Loucy (cell line): ENCODE measurements around the gene TNFSF12.

ENCODE experiments used
- H2AFZ ChIP-seq: fragments of 200-600 bp; sonication (generic); 2 replicates; pipeline ENCODE4 v1.6.0; 2016; ENCODE audit warnings: antibody characterized with exemption, mild to moderate bottlenecking, low read length, moderate library complexity
- H3F3A ChIP-seq: fragments of 200-600 bp; 2 replicates; pipeline ENCODE4 v1.6.0; 2016; ENCODE audit warnings: antibody characterized with exemption, low read depth, mild to moderate bottlenecking
- H3K27me3 ChIP-seq: fragments of 200-600 bp; sonication (generic); 2 replicates; pipeline ENCODE4 v1.6.1; 2014; ENCODE audit warnings: low read length, mild to moderate bottlenecking; ENCODE audit not compliant: insufficient read depth, poor library complexity, severe bottlenecking
- H3K36me3 ChIP-seq: fragments of 200-600 bp; sonication (generic); 2 replicates; pipeline ENCODE4 v1.6.1; 2016; ENCODE audit warnings: low read length; ENCODE audit not compliant: insufficient read depth
- H3K4me1 ChIP-seq: fragments of 200-600 bp; sonication (generic); 2 replicates; pipeline ENCODE4 v1.5.1; 2014; ENCODE audit warnings: low read length, mild to moderate bottlenecking; ENCODE audit not compliant: insufficient read depth, poor library complexity, severe bottlenecking
- H3K4me2 ChIP-seq: fragments of 200-600 bp; sonication (generic); 2 replicates; pipeline ENCODE4 v1.6.0; 2014; ENCODE audit warnings: antibody characterized with exemption, low read length, low read depth, mild to moderate bottlenecking; ENCODE audit not compliant: poor library complexity, severe bottlenecking
- H3K4me3 ChIP-seq: fragments of 200-600 bp; sonication (generic); 2 replicates; pipeline ENCODE4 v1.5.1; 2014; ENCODE audit warnings: low read length, mild to moderate bottlenecking, mixed read lengths; ENCODE audit not compliant: poor library complexity, severe bottlenecking
- H3K79me2 ChIP-seq: fragments of 200-600 bp; sonication (generic); 2 replicates; pipeline ENCODE4 v1.6.1; 2014; ENCODE audit warnings: low read length; ENCODE audit not compliant: insufficient read depth
- H3K9ac ChIP-seq: fragments of 200-600 bp; sonication (generic); 2 replicates; pipeline ENCODE4 v1.6.0; 2014; ENCODE audit warnings: mild to moderate bottlenecking, low read depth, low read length, moderate library complexity; ENCODE audit not compliant: poor library complexity, severe bottlenecking
- H3K9me2 ChIP-seq: fragments of 200-600 bp; sonication (generic); replicated peaks from 2 replicates; pipeline ENCODE4 v1.6.1; 2016; ENCODE audit warnings: low read depth, low read length, mixed read lengths
- H3K9me3 ChIP-seq: fragments of 200-600 bp; sonication (generic); 2 replicates; pipeline ENCODE4 v1.6.1; 2014; ENCODE audit warnings: mild to moderate bottlenecking, antibody characterized with exemption, low read length, low read depth; ENCODE audit not compliant: insufficient read depth
- H4K20me1 ChIP-seq: fragments of 200-600 bp; sonication (generic); 2 replicates; pipeline ENCODE4 v1.6.0; 2014; ENCODE audit warnings: antibody characterized with exemption, low read length, mild to moderate bottlenecking; ENCODE audit not compliant: insufficient read depth, poor library complexity, severe bottlenecking
- EZH2phosphoT487 ChIP-seq: fragments of 200-600 bp; IDR thresholded peaks from 2 replicates; pipeline ENCODE4 v1.6.1; 2018; ENCODE audit warnings: antibody characterized with exemption, mild to moderate bottlenecking, moderate library complexity, borderline replicate concordance
- TF ChIP-seq, protein P1 (sequence below): fragments of 200-600 bp; sonication (generic); conservative IDR thresholded peaks from 2 replicates; pipeline ENCODE4 v1.5.1; 2014; ENCODE audit warnings: mild to moderate bottlenecking, antibody characterized with exemption, low read length

TNFSF12 gene

DNA sequence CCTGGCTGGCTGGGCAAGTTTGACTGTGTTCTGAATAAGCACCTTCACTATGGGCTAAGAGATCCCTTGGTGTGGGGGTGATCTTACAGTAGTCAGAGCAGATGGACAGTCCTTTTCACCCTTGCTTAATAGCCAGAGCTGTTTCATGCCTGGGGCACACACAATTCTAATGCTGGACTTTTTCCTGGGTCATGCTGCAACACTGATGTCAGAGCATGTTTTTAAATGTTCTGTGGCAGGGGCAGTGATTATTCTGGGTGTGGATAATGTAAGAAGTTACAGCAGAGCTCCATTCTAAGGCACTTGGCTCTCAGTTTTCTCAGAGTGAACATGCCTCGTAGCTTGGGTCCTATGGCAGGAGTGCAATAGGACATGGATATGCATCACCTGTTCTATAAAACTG lies 26.6 kb downstream of the TNFSF12 start:
- Histone ChIP-seq H3F3A (peaks cover 27% of the 10 kb centered on the region), H3K4me3 (peak overlapping the region; percentile 98), H3K79me2 (peaks cover 70% of the 10 kb centered on the region), H3K4me1 (peaks cover 40% of the 10 kb centered on the region), H2AFZ (no peak overlapping the region), H3K27me3 (peaks cover 7% of the 10 kb centered on the region), H3K9me3 (no peaks in the 10 kb centered on the region), H4K20me1 (peaks cover 67% of the 10 kb centered on the region), H3K4me2 (peak overlapping the region; percentile 75), H3K9ac (peak overlapping the region; percentile 100), H3K9me2 (no peaks in the 10 kb centered on the region), H3K36me3 (peaks cover 76% of the 10 kb centered on the region)
- TF ChIP-seq EZH2phosphoT487, result no peak

DNA sequence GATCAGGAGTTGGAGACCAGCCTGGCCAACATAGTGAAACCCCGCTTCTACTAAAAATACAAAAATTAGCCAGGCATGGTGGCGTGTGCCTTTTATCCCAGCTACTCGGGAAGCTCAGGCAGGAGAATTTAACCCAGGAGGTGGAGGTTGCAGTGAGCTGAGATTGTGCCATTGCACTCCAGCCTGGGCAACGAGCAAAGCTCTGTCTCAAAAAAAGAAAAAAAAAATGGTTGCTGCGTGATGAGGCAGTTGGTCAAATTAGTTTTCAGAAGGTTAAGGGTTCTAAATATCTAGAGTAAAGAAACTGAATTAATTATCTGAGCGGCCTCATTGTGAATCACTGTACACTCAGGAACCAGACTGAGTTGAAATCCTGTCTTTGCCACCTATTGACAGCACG lies 27.1 kb downstream of the TNFSF12 start:
- Histone ChIP-seq H3K79me2 (peaks cover 75% of the 10 kb centered on the region), H3K36me3 (peaks cover 76% of the 10 kb centered on the region), H3K4me1 (peaks cover 40% of the 10 kb centered on the region), H3K9me2 (no peaks in the 10 kb centered on the region), H3F3A (peaks cover 27% of the 10 kb centered on the region), H3K27me3 (peaks cover 7% of the 10 kb centered on the region), H2AFZ (no peak overlapping the region), H4K20me1 (peaks cover 67% of the 10 kb centered on the region), H3K4me2 (peak overlapping the region; percentile 75), H3K9ac (no peak overlapping the region), H3K9me3 (no peaks in the 10 kb centered on the region), H3K4me3 (peak overlapping the region; percentile 98)
- TF ChIP-seq EZH2phosphoT487, result no peak

DNA sequence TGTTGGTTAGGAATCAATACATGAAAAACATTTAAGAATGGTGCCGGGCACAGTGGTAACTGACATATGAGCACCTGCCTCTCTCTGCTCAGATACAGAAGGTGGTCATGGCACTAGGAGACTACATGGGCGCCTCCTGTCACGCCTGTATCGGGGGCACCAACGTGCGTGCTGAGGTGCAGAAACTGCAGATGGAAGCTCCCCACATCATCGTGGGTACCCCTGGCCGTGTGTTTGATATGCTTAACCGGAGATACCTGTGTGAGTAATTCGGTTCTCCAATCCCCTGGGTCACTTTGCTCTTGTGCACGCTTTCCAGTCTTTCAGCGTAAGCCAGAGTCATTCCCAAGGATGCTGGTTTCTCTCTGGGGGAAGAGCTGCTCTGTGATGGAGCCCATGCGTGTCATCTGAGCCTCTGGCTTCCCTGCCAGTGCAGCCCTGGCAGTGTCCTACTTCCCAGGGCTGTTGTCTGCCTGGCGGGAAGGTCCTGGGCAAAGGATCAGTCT lies 27.6 kb downstream of the TNFSF12 start:
- Histone ChIP-seq H3K79me2 (peaks cover 75% of the 10 kb centered on the region), H3K9me3 (no peaks in the 10 kb centered on the region), H4K20me1 (peaks cover 67% of the 10 kb centered on the region), H3K27me3 (peaks cover 7% of the 10 kb centered on the region), H3F3A (peaks cover 27% of the 10 kb centered on the region), H3K4me1 (peaks cover 36% of the 10 kb centered on the region), H3K9ac (no peak overlapping the region), H3K36me3 (peaks cover 73% of the 10 kb centered on the region), H3K4me3 (peak overlapping the region; percentile 98), H3K4me2 (peak overlapping the region; percentile 75), H2AFZ (no peak overlapping the region), H3K9me2 (no peaks in the 10 kb centered on the region)
- TF ChIP-seq, protein P1, sequence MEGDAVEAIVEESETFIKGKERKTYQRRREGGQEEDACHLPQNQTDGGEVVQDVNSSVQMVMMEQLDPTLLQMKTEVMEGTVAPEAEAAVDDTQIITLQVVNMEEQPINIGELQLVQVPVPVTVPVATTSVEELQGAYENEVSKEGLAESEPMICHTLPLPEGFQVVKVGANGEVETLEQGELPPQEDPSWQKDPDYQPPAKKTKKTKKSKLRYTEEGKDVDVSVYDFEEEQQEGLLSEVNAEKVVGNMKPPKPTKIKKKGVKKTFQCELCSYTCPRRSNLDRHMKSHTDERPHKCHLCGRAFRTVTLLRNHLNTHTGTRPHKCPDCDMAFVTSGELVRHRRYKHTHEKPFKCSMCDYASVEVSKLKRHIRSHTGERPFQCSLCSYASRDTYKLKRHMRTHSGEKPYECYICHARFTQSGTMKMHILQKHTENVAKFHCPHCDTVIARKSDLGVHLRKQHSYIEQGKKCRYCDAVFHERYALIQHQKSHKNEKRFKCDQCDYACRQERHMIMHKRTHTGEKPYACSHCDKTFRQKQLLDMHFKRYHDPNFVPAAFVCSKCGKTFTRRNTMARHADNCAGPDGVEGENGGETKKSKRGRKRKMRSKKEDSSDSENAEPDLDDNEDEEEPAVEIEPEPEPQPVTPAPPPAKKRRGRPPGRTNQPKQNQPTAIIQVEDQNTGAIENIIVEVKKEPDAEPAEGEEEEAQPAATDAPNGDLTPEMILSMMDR, result no peak
- no peak for TF ChIP-seq EZH2phosphoT487

DNA sequence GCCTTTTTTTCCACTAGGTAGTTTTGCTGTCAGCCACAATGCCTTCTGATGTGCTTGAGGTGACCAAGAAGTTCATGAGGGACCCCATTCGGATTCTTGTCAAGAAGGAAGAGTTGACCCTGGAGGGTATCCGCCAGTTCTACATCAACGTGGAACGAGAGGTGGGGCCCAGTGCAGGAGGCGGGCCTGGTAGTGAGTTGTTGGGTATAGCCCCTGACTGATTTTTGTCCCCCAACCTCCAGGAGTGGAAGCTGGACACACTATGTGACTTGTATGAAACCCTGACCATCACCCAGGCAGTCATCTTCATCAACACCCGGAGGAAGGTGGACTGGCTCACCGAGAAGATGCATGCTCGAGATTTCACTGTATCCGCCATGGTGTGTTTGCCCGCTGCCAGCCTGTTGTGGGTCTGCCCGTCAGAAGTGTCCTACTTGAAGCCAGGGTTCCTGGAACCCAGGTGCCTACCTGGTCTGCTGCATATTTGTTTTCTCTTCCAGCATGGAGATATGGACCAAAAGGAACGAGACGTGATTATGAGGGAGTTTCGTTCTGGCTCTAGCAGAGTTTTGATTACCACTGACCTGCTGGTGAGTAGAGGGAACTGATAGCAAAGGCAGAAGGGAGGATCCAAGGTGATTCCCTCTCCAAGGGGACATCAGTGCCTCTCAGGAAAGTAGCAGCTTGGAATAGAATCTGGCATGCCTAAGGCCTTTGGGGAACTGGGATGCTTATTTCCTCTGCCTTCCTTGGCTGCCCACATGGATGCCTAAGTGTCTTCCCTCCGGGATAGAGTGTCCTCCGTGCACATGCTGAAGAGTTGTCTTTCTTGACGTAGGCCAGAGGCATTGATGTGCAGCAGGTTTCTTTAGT lies 28.7 kb downstream of the TNFSF12 start:
- H3K9ac ChIP-seq, result no peak overlapping the region
- H3K79me2 ChIP-seq, result peaks cover 77% of the 10 kb centered on the region
- no peaks in the 10 kb centered on the region for H3K9me3 ChIP-seq
- peaks cover 73% of the 10 kb centered on the region for H3K36me3 ChIP-seq
- H3K4me1 ChIP-seq, result peaks cover 39% of the 10 kb centered on the region
- TF ChIP-seq EZH2phosphoT487, result no peak
- TF ChIP-seq, protein P1, result no peak
- H3K27me3 ChIP-seq, result peaks cover 7% of the 10 kb centered on the region
- H4K20me1 ChIP-seq, result peaks cover 67% of the 10 kb centered on the region
- no peak overlapping the region for H2AFZ ChIP-seq
- peak overlapping the region; percentile 75 for H3K4me2 ChIP-seq
- H3F3A ChIP-seq, result peaks cover 27% of the 10 kb centered on the region
- no peak overlapping the region for H3K4me3 ChIP-seq
- H3K9me2 ChIP-seq, result no peaks in the 10 kb centered on the region
